GM12865 (cell line): ENCODE results near the gene UGP2.

Experiments
- DNase-seq: peaks from one replicate; pipeline ENCODE4 v3.0.0; 2010; ENCODE audit warnings: low read depth
- H3K4me3 ChIP-seq: 2 replicates; pipeline ENCODE4 v1.5.1; 2011; ENCODE audit warnings: mild to moderate bottlenecking, low read depth, low read length, control low read depth
- TF ChIP-seq, protein P1 (sequence below): IDR thresholded peaks from 2 replicates; pipeline ENCODE4 v1.5.1; 2011; ENCODE audit warnings: low read length, control low read depth, low read depth, inconsistent platforms; ENCODE audit not compliant: insufficient read depth; ENCODE audit errors: missing control alignments

Gene UGP2

DNA sequence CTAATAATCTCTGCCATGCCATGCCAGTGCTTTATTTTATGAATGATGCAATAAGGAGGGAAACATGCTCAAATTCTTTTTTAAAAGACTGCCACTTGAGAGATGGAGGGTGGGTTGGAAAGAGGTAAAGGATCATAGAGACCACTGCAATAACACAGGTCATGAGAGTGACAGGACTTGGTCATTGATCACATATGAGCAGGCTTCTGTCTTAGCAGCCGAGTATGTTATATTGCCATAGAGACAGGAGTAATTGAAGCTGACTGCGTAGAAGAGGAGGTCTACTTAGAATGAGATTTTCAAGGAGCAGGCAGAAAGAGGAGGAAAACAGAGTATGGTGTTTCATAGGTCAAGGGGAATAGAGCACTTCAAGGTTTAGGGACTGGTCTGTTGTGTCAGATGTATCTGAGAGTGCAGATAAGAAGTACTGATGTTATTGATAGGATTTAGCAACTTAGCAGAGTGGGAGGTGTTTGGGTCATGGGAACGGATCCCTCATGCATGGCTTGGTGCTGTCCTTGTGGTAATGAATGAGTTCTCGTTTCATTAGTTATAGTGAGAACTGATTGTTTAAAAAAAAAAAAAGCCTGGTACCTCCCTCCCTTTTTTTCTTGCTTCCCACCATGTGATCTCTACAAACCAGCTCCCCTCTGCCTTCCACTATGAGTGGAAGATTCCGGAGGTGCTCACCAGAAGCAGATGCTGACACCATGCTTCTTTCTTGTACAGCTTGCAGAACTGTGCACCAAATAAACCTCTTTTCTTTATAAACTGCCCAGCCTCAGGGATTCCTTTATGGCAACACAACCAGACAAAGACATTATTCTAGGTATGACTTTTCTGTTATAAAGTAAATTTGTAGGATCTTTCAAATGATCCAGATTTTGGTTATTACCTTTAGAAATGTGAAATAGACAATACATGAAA lies 32.8 kb downstream of the UGP2 start:
- no peak for DNase-seq
- TF ChIP-seq, protein P1, sequence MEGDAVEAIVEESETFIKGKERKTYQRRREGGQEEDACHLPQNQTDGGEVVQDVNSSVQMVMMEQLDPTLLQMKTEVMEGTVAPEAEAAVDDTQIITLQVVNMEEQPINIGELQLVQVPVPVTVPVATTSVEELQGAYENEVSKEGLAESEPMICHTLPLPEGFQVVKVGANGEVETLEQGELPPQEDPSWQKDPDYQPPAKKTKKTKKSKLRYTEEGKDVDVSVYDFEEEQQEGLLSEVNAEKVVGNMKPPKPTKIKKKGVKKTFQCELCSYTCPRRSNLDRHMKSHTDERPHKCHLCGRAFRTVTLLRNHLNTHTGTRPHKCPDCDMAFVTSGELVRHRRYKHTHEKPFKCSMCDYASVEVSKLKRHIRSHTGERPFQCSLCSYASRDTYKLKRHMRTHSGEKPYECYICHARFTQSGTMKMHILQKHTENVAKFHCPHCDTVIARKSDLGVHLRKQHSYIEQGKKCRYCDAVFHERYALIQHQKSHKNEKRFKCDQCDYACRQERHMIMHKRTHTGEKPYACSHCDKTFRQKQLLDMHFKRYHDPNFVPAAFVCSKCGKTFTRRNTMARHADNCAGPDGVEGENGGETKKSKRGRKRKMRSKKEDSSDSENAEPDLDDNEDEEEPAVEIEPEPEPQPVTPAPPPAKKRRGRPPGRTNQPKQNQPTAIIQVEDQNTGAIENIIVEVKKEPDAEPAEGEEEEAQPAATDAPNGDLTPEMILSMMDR = no peak
- no peak overlapping the region for H3K4me3 ChIP-seq

DNA sequence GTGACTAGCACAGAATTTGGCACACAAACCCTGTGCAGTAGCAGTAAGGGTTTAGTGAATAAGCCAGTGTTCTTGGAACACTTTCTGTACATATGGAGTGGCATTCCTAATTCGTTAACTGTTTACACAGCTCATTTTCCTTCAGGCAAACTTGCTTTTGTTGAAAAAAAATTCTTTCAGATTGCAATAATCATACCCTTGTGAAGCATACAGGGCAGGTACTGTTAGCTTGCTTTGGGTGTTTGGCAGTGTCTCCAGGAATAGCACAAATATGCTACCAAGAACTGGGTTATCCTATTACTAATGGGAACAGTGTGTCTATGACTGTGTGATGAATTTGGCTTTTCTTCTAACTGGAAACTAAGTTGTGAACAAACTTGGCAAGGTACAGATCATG lies 33.4 kb downstream of the UGP2 start:
- DNase-seq = no peak
- TF ChIP-seq, protein P1 = no peak
- H3K4me3 ChIP-seq = no peak overlapping the region

DNA sequence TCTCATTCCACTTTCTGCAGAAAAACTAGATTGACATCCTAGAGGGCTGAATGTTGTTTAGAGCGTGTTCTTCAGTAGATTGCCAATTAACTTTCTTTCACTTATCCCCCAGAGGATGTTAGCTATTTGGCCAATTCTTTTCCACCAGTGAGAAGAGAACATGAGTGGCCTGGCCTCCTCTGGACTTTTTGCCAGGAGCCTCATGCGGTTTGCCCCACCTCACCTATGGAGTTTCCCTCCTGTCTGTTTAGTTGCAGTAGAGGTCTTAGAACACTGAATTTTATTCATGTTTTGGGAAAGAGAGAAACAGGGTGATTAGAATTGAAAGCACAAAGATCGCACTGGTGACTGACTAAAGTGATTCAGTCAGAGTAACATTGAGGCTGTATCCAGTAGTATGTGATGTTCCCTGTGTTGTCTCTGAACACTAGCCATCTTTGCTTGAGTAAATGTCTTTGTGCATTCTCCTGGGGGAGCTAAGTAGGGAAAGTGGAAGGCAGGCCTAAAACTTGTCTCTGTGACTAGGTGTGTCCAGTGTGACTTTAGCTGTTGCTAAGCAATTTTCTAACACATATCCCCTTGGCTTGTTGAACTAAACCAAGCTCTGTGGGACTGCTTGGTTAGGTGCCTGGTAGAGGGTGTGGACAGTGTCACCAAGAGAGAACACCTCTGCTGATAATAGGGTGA lies 34.0 kb downstream of the UGP2 start:
- H3K4me3 ChIP-seq = no peak overlapping the region
- DNase-seq = no peak
- TF ChIP-seq, protein P1 = no peak

DNA sequence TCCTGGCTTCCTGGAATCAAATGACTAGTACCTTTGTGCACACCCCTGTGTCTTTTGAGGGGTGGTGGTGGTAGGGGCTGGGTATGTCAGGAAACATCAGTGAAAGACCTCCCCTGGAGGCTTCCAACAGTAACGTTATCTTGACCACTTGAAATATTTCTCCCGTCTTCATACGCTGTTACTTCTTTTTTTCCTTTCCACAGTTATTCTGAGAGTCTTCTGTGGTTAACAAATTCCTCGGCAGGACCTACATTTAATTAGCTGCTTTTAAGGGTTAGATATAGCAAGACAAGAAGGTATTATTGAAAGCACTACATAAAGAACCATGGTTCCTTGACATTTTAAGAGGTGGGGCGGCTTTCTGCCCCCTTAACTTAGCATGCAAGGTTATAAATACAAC lies 34.6 kb downstream of the UGP2 start:
- TF ChIP-seq, protein P1 = no peak
- no peak for DNase-seq
- H3K4me3 ChIP-seq = no peak overlapping the region

DNA sequence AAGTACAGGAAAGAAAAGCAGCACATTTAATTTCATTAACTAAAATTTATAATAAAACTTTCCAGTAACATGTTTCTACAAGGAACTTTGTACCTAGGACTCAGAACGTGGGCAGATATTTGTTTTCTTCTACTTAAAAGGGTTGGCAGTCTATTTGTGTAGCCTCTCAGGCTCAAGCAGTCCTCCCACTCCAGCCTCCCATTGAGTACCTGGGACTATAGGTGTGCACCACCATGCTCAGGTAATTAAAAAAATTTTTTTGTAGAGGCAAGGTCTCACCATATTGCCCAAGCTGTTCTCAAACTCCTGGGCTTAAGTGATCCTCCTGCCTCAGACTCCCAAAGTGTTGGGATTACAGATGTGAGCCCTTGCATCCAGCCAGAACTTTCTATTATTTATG lies 36.8 kb downstream of the UGP2 start:
- no peak for DNase-seq
- no peak overlapping the region for H3K4me3 ChIP-seq
- TF ChIP-seq, protein P1 = no peak

DNA sequence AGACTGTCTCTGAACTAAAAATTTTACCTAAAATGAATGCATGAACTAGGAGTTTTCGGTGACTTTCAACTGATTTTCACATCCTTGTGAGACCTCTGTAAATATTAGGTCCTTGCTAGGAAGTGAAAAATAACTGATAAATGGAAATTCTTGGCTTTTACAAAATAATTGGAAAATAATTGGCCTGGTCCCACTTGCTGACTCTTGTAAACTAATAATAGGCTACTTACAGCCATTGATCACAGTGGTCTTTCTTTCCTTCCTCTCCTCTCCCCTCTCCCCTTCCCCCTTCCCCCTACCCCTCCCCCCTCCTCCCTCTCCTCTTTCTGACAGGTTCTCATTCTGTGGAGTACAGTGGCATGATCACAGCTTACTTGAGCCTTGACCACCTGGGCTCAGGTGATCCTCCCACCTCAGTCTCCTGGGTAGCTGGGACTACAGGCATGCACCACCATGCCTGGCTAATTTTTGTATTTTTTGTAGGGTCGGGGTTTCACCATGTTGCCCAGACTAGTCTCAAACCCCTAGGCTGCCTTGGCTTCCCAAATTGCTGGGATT lies 38.3 kb downstream of the UGP2 start:
- DNase-seq = no peak
- H3K4me3 ChIP-seq = no peak overlapping the region
- TF ChIP-seq, protein P1 = no peak
